Ascending aorta (tissue), 2 donors: ENCODE data around the gene SCD5. TPM values are rescaled to one million over a fixed set of nuclear protein-coding genes. Genes with fewer than 3 reads are reported as not detected.

Experiments used
- DNase-seq, 2 donors: peaks; one replicate each; pipeline ENCODE4 v3.0.0-alpha.2; 2019; ENCODE audit warnings: low spot score in 2 of 2
- H3K27ac ChIP-seq, 2 donors: fragments of 200-600 bp; sonication (generic); one replicate each; pipeline ENCODE4 v1.5.1; 2016 to 2017; ENCODE audit warnings: mild to moderate bottlenecking in 1 of 2
- H3K27me3 ChIP-seq: fragments of 200-600 bp; sonication (generic); one replicate; pipeline ENCODE4 v1.5.1; 2017
- H3K36me3 ChIP-seq, 2 donors: fragments of 200-600 bp; sonication (generic); one replicate each; pipeline ENCODE4 v1.5.1; 2016
- H3K4me1 ChIP-seq, 2 donors: fragments of 200-600 bp; sonication (generic); one replicate each; pipeline ENCODE4 v1.5.1; 2016 to 2017; ENCODE audit warnings: mild to moderate bottlenecking in 1 of 2
- H3K4me3 ChIP-seq, 2 donors: fragments of 200-600 bp; sonication (generic); one replicate each; pipeline ENCODE4 v1.5.1; 2016 to 2017; ENCODE audit warnings: mild to moderate bottlenecking in 1 of 2
- H3K9me3 ChIP-seq, 2 donors: fragments of 200-600 bp; sonication (generic); one replicate each; pipeline ENCODE4 v1.5.1; 2016
- CTCF ChIP-seq, 3 experiments: fragments of 200-600 bp in 2 of 3; fragments of 450-650 bp in 1 of 3; sonication (generic) in 2 of 3; IDR thresholded peaks; one replicate each; pipeline ENCODE4 v1.5.1; 2016 to 2019; ENCODE audit warnings: antibody characterized with exemption in 3 of 3, mild to moderate bottlenecking in 1 of 3, moderate library complexity in 1 of 3
- intact Hi-C: fragments of 100-400 bp; cut with DNase I; formaldehyde crosslinking; loops from one replicate; pipeline ENCODE4 v1.15.1; 2023
- total RNA-seq: library from RNA; depleted of rRNA; stranded (reverse); fragments of >200 nt; gene quantifications from one replicate; pipeline ENCODE4 v1.1.0, GENCODE V29; 2016

SCD5 gene
- total RNA-seq, 1 donor from 2014 or later, result 28.0 TPM

- intact Hi-C loops, result no loop called here
- Histone ChIP-seq H3K4me1 (no peaks in the 10 kb centered on the region), H3K36me3 (no peaks in the 10 kb centered on the region), H3K27ac (no peak overlapping the region), H3K27me3 (no peaks in the 10 kb centered on the region), H3K4me3 (no peak overlapping the region), H3K9me3 (no peaks in the 10 kb centered on the region)
- TF ChIP-seq CTCF (IDR thresholded peaks at IDR 0.05), result no peak
- DNase-seq, result no peak
Observed at GRCh38 chr4:82613121-82613520, 185.5 kb downstream of the SCD5 start.

DNA sequence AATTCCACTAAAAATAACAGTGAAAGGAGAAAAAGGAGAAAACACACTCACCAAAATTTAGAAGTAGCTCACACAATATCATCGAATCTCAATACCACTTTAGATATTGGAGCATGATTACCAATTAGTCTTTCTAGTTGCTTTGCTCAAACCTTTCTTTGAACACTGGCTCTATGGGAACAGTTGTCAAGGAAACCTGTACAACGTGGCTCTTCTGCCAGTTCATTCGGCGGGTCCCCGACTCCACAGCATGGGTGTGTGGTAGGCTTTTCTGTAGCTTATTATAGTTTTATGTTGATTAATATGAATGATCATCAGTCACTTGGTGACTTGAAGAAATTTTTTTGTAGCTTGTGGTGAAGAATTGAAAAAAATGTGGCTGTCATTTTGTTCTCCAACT lies 186.6 kb downstream of the SCD5 start:
- TF ChIP-seq CTCF (IDR thresholded peaks at IDR 0.05), result no peak
- no peak for DNase-seq
- no peaks in the 10 kb centered on the region for H3K36me3 ChIP-seq
- H3K4me1 ChIP-seq, result no peaks in the 10 kb centered on the region
- intact Hi-C loops, result no loop called here
- H3K4me3 ChIP-seq, result no peak overlapping the region
- H3K9me3 ChIP-seq, result no peaks in the 10 kb centered on the region
- H3K27ac ChIP-seq, result no peak overlapping the region
- no peaks in the 10 kb centered on the region for H3K27me3 ChIP-seq

GRCh38 chr4:82611527-82611926 lies 187.1 kb downstream of the SCD5 start:
- DNase-seq, result no peak
- Histone ChIP-seq H3K27me3 (no peaks in the 10 kb centered on the region), H3K4me3 (no peak overlapping the region), H3K4me1 (no peaks in the 10 kb centered on the region), H3K27ac (no peak overlapping the region), H3K36me3 (no peaks in the 10 kb centered on the region), H3K9me3 (no peaks in the 10 kb centered on the region)
- TF ChIP-seq CTCF (IDR thresholded peaks at IDR 0.05), result no peak
- intact Hi-C loops, result no loop called here

DNA sequence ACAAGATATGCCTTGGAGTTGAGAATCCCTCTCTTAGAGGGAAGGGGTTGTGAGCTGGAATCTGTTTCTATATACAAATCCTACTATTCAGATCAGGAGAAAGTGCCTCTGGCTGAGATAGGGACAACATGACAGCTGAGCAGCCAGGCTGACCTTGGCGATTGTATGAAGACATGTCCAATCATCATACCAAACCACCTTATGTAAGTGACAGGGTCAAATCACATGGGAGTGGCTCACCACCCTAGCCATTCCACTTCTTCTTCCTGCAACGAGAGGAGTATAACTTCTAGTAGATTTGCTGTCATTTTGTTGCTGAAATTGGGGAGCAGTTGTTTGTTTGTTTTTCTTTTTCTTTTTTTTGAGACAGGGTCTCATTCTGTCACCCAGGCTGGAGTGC lies 188.6 kb downstream of the SCD5 start:
- DNase-seq, result no peak
- Histone ChIP-seq H3K9me3 (no peaks in the 10 kb centered on the region), H3K4me3 (no peak overlapping the region), H3K4me1 (no peaks in the 10 kb centered on the region), H3K27ac (no peak overlapping the region), H3K36me3 (no peaks in the 10 kb centered on the region), H3K27me3 (no peaks in the 10 kb centered on the region)
- TF ChIP-seq CTCF (IDR thresholded peaks at IDR 0.05), result no peak
- intact Hi-C loops, result no loop called here

- DNase-seq, result no peak
- no peaks in the 10 kb centered on the region for H3K4me1 ChIP-seq
- H3K27ac ChIP-seq, result no peak overlapping the region
- H3K9me3 ChIP-seq, result no peaks in the 10 kb centered on the region
- H3K4me3 ChIP-seq, result no peak overlapping the region
- no peaks in the 10 kb centered on the region for H3K36me3 ChIP-seq
- H3K27me3 ChIP-seq, result no peaks in the 10 kb centered on the region
- intact Hi-C loops, result no loop called here
- no peak for TF ChIP-seq CTCF (IDR thresholded peaks at IDR 0.05)
Observed at GRCh38 chr4:82606622-82607021, 192.0 kb downstream of the SCD5 start.

GRCh38 chr4:82604522-82604921 lies 194.1 kb downstream of the SCD5 start:
- Histone ChIP-seq H3K27me3 (no peaks in the 10 kb centered on the region), H3K36me3 (no peaks in the 10 kb centered on the region), H3K27ac (no peak overlapping the region), H3K4me3 (no peak overlapping the region), H3K4me1 (no peaks in the 10 kb centered on the region), H3K9me3 (no peaks in the 10 kb centered on the region)
- DNase-seq, result no peak
- no peak for TF ChIP-seq CTCF (IDR thresholded peaks at IDR 0.05)
- intact Hi-C loops, result no loop called here
